ENCODE data around the gene CCDC117.
"Not testable (repeated sequence)": the region's sequence is repeated elsewhere in the genome, so short reads cannot be mapped to it uniquely, and the experiment has no call there.

Gene CCDC117

GRCh38 chr22:28759861-28760560 is 12.5 kb upstream of the CCDC117 start:
- no peak for DNase-seq (ENCODE audit: insufficient read length, low spot score)
- TF ChIP-seq CTCF (IDR thresholded peaks at IDR 0.05; ENCODE audit: insufficient read depth, missing control alignments) = no peak
- no peak for FAIRE-seq

- TF ChIP-seq CTCF (IDR thresholded peaks at IDR 0.05; ENCODE audit: insufficient read depth, missing control alignments) = no peak
- FAIRE-seq (no peak), DNase-seq (ENCODE audit: insufficient read length, low spot score) (no peak)
These were observed 11.1 kb upstream of the CCDC117 start for GRCh38 chr22:28761449-28761755.

- DNase-seq (ENCODE audit: insufficient read length, low spot score); FAIRE-seq: not testable (repeated sequence)
These were observed 10.5 kb upstream of the CCDC117 start for GRCh38 chr22:28762000-28762399.

- no peak for TF ChIP-seq CTCF (IDR thresholded peaks at IDR 0.05; ENCODE audit: insufficient read depth, missing control alignments)
- DNase-seq (ENCODE audit: insufficient read length, low spot score) (no peak), FAIRE-seq (no peak)
These were observed 5.9 kb upstream of the CCDC117 start for GRCh38 chr22:28766628-28767027.

- DNase-seq (ENCODE audit: insufficient read length, low spot score) = no peak
- no peak for TF ChIP-seq CTCF (IDR thresholded peaks at IDR 0.05; ENCODE audit: insufficient read depth, missing control alignments)
- FAIRE-seq = no peak
These were observed 3.6 kb upstream of the CCDC117 start for GRCh38 chr22:28768701-28769393.

DNA sequence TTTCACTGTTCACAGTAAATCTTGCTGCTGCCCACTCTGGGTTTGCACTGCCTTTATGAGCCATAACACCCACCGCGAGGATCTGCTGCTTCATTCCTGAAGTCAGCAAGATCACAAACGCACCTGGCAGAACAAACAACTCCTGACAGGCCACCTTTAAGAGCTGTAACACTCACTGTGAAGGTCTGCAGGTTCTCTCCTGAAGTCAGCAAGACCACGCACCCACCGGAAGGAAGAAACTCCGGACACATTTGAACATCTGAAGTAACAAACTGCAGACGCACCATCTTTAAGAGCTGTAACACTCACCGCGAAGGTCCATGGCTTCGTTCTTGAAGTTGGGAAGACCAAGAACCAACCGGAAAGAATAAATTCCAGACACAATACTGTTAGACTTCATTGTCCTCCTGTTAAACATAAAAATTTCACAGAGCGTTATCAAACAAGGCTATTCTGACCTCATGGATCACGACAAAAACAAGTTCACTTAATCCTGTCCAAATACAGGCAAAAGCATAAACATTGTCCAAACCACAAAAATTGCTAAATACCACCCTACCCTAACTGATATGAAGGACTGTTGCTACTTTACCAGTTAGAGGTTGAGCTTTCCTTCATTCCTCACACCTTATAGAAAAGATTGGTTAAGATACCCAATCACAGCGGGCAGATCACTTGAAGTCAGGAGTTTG is 3.0 kb upstream of the CCDC117 start:
- TF ChIP-seq CTCF (IDR thresholded peaks at IDR 0.05; ENCODE audit: insufficient read depth, missing control alignments) = no peak
- FAIRE-seq (no peak), DNase-seq (ENCODE audit: insufficient read length, low spot score) (no peak)

GRCh38 chr22:28771195-28771791 is 1.2 kb upstream of the CCDC117 start:
- no peak for TF ChIP-seq CTCF (IDR thresholded peaks at IDR 0.05; ENCODE audit: insufficient read depth, missing control alignments)
- no peak for DNase-seq (ENCODE audit: insufficient read length, low spot score)
- no peak for FAIRE-seq
